NCI-H1105 (cell line): ENCODE results near the gene SPATA21.
"Not testable (repeated sequence)": the region's sequence is repeated elsewhere in the genome, so short reads cannot be mapped to it uniquely, and the experiment has no call there.

Experiments used
- DNase-seq: peaks from one replicate; lab custom pipeline; 2025; lab: John Stamatoyannopoulos, UW

Gene SPATA21, protein sequence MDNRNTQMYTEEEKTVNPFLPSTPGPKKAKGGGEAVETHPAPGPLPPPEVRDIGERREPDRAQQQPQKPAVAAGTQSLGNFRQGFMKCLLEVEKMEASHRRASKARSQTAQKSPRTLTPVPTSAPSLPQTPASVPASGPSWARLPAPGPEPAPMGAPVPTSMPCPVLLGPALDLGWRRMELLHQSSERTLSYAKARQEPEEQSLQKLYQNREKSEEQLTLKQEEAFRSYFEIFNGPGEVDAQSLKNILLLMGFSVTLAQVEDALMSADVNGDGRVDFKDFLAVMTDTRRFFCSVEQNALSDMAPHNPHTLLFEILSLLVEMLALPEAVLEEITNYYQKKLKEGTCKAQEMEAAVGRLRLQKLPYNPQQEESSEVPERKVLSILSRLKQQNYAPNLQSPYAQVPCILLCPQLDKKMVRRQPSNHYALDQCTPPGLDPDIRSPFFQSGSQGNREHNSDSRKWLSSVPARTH

DNA sequence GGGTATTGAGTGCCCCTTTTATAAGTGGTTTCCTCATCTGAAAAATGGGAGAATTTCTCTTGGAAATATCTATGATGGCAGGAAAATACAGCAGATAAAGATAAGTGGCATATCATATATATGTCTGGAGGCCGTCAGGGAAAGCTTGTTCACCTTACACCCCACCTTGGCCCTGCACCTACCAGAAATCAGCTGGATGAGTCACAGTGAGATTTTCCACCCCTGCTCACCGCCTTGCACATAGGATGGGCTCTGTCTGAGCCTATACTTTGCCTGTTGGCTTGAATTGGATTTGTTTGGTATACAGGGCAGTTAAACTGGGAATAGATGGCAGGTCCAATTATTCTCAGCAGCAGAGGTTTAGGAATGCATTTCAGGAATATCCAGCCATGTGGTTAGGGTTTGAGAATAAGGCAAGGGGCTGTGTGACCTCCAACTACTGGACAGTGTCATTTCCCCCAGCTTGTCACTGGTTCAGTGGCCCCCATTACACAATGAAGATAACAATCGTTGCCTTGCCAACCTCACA, at the start of gene SPATA21:
Gene SPATA21, minus strand, starts transcription at position 479 of the 529 bp plus-strand sequence. CDS start 6,053 bp downstream, outside the sequence.
- DNase-seq = no peak

DNA sequence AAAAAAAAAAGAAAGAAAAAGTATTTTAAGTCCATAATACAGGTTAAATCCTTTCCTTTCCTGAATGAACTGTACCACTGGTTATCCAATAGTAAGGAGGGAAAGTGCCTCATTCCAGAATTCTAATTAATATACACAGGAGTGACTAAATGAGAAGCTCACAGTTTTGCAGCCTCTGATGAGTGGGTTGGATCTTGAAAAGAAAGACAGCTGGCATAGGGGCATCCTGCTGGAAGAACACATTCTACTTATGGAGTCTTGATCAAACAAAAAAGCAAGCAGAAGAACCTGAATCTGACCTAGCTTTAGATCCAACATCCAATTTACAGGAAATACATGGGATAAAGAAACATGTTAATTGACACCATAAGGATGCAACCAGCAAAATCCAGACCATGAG, 49.8 kb upstream of the SPATA21 start:
- not testable (repeated sequence) for DNase-seq

- not testable (repeated sequence) for DNase-seq
These were observed 49.1 kb upstream of the SPATA21 start for GRCh38 chr1:16486316-16486715.

DNA sequence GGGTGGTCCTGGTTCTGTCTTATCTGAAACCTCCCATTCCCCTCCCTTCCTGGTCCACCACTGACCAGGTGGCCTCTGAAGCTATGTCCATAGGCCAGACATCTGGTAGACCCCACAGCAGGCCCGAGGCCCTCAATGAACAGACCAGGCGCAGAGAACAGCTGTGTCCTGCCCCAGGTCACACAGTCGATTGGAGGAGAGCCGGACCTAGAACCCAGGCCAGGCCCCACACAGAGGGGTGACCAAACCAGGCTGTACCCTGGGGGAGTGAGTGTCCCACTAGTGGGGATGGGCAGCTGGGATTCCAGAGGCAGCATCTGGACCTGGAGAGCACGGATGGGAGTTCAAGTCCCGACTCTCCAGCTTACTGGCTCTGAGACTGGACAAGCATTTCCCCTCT, 47.7 kb upstream of the SPATA21 start:
- no peak for DNase-seq

GRCh38 chr1:16484501-16484835, 47.2 kb upstream of the SPATA21 start:
- no peak for DNase-seq

DNA sequence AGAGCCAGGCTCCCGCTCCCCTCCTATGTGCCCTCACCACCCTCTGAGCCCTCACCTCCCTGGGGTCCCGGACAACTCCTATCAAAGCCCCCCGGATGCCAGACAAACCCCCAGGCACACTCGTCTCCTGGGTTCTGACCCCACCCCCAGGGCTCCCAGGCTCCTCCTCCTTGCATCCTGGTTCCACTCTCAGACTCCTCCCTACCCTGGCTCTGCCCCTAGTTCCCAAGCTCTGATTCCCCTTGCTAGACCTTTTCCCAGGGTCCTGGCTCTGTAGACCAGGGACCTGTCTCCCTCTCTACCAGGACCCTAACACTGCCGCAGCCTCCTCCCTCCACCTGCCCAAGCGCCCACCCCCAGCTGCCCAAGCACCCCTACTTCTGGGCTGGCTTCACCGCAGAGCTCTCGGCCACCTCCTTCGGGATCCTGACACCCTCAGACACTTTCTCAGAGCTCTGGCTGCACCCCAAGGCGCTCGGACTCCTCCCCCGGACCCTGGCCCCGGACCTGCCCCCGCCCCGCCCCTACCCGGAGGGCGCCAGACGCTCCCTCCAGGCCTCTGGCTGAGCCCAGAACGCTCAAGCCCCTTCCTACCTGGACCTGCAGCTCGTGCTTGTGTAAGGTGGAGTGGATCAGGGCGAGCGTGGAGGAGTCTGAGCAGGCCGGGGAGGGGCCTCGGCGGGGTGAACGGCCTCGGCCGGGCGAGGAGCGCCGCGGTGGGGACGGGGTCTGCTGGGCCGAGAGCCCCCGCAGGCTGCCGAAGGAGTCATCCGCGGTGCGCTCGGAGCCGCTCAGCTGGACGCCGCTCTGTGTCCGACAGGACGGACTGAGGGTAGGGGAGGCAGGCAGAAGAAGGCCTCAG, 46.6 kb upstream of the SPATA21 start:
- not testable (repeated sequence) for DNase-seq

DNA sequence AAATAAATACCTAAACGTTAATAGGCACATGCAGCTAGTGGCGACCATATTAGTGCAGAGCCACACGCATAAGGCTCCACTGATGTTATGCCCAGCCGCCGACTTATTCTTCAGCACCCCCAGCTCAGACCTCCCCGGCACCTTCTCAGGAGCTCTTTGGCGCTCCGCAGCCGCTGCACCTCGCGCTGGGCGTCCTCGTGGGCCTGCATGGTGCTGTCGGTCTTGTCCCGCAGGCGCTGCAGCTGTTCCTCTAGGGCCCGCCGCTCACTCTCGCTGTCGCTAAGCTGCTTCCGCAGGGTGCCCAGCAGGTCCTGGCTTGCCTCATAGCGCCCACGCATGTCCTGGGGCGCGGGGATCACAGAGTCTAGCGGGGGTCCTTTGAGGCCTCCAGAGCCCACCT, 45.9 kb upstream of the SPATA21 start:
- DNase-seq = not testable (repeated sequence)

DNA sequence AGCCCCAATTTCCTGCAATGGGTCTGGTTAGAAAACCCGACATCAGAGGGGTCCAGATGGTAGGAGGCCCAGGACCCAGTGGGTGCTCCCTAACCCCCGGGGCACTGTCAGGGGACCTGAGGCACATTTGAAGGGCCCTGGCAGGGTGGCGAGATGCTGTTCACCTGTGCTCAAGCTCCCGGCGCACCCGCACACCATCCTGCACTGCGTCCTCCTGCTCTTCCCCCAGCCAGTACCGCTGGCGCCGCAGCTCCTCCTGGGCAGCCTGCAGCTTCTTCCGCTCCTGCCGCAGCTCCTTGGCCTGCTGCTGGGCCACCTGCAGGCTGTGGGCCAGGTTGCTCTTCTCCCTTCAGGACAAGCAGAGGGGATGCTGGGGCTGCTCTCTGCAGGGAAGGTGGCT, 40.9 kb upstream of the SPATA21 start:
- no peak for DNase-seq

- not testable (repeated sequence) for DNase-seq
These were observed 38.8 kb upstream of the SPATA21 start for GRCh38 chr1:16475771-16476770.

DNA sequence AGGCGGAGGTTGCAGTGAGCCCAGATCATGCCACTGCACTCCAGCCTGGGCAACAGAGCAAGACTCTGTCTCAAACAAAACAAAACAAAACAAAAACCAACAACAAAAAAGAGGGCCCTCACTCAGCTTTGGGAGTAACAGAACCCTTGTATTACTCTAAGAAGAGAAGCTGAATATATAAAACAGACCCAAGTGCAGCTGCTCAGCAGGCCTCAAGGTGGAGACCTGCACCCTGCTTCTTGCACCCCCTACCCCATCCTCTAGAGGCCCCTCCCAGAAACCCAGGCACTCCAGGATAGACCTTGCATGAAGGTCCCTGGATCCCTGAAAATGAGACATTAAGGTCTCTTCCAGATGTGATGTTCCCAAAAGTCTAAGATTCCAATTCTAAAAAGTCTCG, 37.7 kb upstream of the SPATA21 start:
- not testable (repeated sequence) for DNase-seq

DNA sequence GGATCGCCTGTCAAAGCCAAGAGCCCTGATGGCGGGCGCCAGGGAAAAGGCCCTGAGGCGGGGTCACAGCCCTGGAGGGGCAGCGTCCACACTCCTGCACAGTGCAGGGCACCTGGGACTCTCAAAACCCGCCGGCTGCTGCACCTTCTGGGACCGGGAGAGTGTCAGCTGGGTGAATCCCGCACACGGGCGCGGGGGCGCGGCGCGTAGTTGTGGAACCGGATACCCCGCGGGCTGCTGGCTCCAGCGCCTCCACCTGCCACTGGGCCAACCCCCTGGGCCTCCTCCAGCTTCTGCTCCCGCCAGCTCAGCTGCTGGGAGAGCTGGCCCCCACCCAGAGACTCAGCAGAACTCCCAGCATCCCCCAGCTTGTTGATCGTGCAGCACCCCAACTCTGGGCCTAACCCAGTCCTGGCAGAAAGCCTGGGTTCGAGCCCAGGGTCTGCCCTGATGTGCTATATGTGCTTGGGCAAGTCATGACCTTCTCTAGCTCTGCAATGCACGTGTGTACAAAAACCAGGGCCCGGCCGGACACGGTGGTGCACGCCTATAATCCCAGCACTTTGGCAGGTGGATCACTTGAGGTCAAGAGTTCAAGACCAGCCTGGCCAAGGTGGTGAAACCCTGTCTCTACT, 37.1 kb upstream of the SPATA21 start:
- no peak for DNase-seq

DNA sequence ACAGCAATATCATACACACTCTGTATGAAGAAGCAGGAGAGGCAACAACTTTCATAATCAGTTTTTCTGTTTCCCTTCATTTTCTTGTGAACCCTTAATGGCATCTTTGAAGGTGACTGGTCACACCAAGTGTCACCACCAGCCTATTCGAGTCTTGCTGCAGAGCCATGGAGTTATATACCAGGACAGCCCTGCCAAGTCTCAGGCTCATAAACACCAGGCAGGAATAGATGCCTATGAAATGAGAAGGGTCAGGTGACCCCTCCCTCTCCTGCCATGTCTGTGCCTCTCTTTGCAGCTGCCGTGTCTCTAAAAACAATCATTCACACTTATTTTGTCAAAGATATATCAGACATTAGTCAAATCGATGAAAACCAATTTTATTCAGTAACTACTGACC, 31.3 kb upstream of the SPATA21 start:
- DNase-seq = no peak

GRCh38 chr1:16464917-16465625, 27.8 kb upstream of the SPATA21 start:
- DNase-seq = no peak

DNA sequence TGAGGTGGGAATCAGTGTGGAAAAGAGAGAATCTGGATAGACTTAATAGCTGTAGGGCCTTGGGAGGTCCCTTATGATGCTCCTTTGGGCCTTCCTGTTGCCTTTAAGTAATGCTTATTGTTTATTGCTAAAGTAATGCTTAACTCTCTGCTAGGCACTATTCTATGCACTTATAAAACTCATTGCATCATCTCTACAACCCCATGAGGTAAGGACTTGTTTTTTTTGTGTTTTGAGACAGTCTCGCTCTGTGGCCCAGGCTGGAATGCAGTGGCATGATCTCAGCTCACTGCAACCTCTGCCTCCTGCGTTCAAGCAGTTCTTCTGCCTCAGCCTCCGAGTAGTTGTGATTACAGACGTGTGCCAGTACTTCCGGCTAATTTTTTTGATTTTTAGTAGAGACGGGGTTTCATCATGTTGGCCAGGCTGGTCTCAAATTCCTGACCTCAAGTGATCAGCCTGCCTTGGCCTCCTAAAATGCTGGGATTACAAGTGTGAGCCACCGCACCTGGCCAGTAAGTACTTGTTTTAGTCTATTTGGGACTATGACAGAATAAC, 25.6 kb upstream of the SPATA21 start:
- DNase-seq = no peak

DNA sequence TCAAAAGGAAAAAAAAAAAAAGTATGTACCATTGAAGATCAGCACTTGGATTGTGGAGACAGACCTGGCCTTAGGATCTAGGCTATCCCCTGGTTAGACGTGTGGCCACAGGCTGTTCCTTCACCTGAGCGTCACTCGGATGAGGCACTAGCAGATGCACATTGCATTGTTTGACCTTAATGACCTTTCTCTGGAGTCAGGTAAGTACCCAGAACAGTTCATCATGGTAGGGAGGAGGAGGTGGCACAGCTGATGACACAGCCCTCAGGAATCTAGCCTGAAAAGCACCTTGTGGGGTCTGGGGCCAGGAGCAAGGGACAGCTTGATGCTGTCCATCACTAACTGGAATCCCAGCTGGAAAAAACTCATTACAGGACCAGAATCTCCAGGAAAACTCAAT, 24.5 kb upstream of the SPATA21 start:
- no peak for DNase-seq

- no peak for DNase-seq
These were observed 22.2 kb upstream of the SPATA21 start for GRCh38 chr1:16459352-16459925.

DNA sequence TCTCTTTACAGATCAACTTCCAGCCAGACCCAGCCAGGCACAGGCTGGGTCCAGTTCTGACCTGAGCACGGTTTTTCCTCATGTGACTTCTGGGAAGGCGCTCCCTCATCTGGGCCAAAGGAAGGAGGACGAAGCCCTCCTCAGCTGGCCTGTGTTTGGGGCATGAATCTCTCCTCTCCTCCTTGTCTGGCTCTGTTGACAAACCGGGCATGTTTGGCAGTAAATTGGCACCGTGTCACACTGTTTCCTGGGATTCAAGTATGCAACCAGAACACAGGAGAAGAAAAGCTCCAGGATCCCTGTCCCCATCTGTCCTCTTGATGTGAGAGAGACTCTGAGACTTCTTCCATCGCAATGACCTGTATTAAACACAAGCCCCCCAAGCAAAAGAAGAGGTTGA, 21.6 kb upstream of the SPATA21 start:
- DNase-seq = no peak

DNA sequence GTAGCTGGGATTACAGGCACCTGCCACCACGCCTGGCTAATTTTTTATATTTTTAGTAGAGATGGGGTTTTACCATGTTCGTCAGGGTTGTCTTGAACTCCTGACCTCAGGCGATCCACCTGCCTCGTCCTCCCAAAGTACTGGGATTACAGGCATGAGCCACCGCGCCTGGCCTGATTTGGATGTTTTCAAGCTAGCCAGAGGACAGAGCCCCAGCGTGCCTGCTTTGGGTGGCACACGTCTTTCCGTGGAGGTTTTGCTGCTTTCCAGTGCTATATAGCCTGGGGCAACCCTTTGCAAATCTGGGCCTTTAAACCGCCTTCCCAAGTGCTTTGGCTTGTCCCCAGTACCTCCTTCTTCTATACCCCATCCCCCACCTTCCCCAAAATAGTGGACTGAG, 18.9 kb upstream of the SPATA21 start:
- not testable (repeated sequence) for DNase-seq

DNA sequence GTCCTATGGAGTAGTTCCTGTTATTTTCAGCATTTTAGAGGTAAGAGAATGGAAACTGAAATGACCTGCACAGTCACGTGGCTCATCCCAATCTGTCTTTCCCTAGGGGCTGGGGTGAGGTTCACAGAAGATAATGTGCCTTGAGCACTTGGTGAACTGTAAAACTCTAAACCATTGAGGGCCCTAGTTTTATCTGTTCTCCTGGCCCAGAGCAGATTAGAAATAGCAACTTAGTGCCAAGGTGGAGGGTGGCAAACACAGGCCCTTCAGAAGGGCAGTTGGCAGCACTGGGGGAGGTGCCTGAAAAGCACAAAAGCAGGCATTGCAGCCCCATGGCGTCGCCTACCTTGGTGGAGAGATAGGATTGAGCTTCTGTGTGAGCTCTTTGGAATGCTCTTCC, 17.7 kb upstream of the SPATA21 start:
- not testable (repeated sequence) for DNase-seq
